Duodenal mucosa (tissue), 2 donors: ENCODE results near the gene MACROD2.

ENCODE experiments used
- H3K27ac ChIP-seq: one replicate; pipeline ENCODE4 v1.7.0; 2013; ENCODE audit warnings: low read depth, low read length
- H3K27me3 ChIP-seq, 2 donors: one replicate each; pipeline ENCODE4 v1.7.0; 2013; ENCODE audit warnings: low read length in 2 of 2, control low read depth in 1 of 2; ENCODE audit not compliant: insufficient read depth in 2 of 2, control insufficient read depth in 1 of 2
- H3K36me3 ChIP-seq, 2 donors: one replicate each; pipeline ENCODE4 v1.7.0; 2013; ENCODE audit warnings: low read length in 2 of 2, control low read depth in 1 of 2; ENCODE audit not compliant: insufficient read depth in 2 of 2, control insufficient read depth in 1 of 2
- H3K4me1 ChIP-seq, 2 donors: one replicate each; pipeline ENCODE4 v1.7.0; 2013; ENCODE audit warnings: low read length in 2 of 2, control low read depth in 1 of 2; ENCODE audit not compliant: insufficient read depth in 2 of 2, control insufficient read depth in 1 of 2
- H3K4me3 ChIP-seq, 2 donors: one replicate each; pipeline ENCODE4 v1.7.0; 2013; ENCODE audit warnings: low read length in 2 of 2, low read depth in 1 of 2
- H3K9ac ChIP-seq, 2 donors: one replicate each; pipeline ENCODE4 v1.7.0; 2013; ENCODE audit warnings: low read length in 2 of 2, low read depth in 1 of 2
- H3K9me3 ChIP-seq, 2 donors: one replicate each; pipeline ENCODE4 v1.7.0; 2013; ENCODE audit warnings: low read length in 2 of 2, control low read depth in 1 of 2; ENCODE audit not compliant: control insufficient read depth in 1 of 2

The MACROD2 gene

DNA sequence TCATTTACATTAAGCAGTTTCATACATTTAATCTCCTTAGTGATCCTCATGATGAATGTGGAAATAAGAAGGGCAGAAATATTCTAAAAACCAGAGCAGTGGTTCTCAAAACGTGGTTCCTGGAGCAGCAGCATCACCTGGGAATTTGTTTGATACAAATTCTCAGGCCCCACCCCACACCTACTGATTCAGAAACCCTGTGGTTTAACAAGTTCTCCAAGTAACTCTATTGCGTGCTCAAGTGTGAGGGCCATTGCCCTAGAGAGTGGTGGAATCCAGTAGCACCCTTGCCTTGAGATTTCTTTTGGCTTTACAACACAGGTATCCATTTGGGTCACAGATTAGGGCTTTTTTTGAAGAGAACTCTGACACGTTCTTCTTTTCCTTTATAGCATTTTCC lies 696.7 kb downstream of the MACROD2 start:
- H3K9me3 ChIP-seq, result no peaks in the 10 kb centered on the region
- H3K4me1 ChIP-seq, result no peaks in the 10 kb centered on the region
- no peak overlapping the region for H3K27ac ChIP-seq
- H3K4me3 ChIP-seq, result no peak overlapping the region
- no peaks in the 10 kb centered on the region for H3K27me3 ChIP-seq
- no peak overlapping the region for H3K9ac ChIP-seq
- no peaks in the 10 kb centered on the region for H3K36me3 ChIP-seq

DNA sequence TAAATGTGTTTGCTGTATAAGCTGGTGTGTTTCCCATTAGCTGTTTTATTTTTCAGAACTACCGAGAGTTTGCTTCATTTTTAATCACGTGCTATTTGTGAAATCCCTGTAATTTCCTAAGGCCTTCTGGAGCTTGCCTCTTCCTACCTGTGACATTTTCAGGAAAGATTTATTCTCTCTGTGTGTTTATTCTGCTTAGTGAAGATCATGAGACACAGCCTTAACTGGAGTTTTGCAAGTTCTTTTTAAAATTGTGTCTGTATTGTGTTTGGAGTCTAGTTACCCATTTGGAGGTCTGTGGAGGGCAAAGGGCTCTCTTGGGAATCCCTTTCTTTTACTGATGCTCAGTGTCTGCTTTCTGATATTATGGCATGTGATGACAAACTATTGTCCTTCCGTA lies 701.2 kb downstream of the MACROD2 start:
- Histone ChIP-seq H3K4me1 (peaks cover 4 to 20% of the 10 kb centered on the region in 2 donors), H3K27ac (no peak overlapping the region), H3K36me3 (no peaks in the 10 kb centered on the region), H3K9me3 (no peaks in the 10 kb centered on the region), H3K27me3 (no peaks in the 10 kb centered on the region), H3K9ac (no peak overlapping the region), H3K4me3 (no peak overlapping the region)

DNA sequence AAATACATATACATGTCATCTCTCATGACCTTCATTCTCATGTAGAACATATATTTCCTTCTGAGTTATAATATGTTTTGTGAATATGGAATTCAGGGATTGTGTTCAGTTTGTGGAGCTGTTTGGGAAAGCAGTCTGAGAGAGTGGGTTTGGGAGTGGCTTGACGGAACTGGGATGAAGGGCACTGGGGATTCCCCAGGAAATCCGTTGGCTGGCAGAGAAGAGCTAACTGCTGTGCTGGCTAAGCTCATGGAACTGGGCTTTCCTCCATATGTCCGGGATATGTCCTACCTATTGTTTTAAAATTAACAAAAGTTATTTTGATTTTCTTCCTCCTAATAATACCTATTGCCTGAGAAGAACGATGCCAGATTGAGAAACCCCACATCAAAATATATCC lies 701.6 kb downstream of the MACROD2 start:
- no peaks in the 10 kb centered on the region for H3K36me3 ChIP-seq
- peaks cover 4 to 20% of the 10 kb centered on the region in 2 donors for H3K4me1 ChIP-seq
- H3K27me3 ChIP-seq, result no peaks in the 10 kb centered on the region
- H3K9ac ChIP-seq, result no peak overlapping the region
- H3K4me3 ChIP-seq, result no peak overlapping the region
- H3K9me3 ChIP-seq, result no peaks in the 10 kb centered on the region
- H3K27ac ChIP-seq, result no peak overlapping the region

DNA sequence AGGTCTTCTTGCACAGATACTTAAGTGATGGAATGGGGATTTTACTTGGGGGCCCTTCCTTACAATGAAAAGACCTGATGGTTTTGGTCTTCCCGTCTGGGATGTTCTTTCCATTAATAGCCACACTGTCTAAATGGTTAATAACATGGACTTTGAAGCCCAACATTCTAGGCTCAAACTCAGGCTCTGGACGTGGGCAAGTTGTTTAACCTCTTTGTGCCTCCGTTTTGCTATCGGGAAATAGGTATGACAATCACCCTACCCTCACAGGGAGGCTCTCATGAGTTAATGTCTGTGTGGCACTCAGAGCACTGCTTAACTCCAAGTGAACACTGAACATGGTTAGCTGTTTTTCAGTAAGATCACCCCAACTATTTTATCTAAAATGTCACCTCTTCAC lies 702.8 kb downstream of the MACROD2 start:
- H3K4me3 ChIP-seq, result no peak overlapping the region

DNA sequence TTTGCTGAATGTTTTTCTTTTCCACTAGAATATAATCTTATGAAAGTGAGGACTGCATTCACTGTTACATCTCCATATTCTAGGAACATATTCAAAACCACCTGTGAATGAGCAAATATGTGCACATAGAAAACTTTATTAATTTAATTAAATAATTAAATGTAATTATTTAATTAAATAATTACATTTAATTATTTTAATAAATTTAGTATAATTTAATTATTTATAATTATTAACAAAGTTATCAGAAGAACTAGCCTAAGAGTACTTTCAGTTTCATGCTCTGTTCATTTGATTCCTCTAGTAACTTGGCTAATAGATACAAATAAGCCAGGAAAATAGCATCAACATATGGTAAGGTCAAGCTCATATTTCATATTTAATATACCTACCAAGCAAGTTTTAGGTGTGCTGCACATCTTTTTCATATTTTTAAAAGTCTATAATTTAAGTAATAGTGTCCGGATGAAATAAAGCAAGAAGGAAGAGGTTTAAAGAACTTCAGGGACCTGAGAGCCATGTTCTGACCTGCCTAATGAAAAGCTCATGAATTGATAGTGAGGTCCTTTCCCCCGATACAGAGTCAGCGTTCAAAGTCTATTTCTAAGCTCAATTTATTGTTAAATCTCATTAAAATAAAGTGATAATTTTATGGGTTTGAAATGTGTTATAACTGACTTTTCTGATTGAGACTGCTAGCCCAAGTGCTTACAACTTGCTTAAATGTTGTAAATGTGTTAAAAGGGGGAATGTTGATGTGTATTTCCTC lies 703.5 kb downstream of the MACROD2 start:
- no peak overlapping the region for H3K27ac ChIP-seq
- H3K9me3 ChIP-seq, result no peaks in the 10 kb centered on the region
- peaks cover 4 to 20% of the 10 kb centered on the region in 2 donors for H3K4me1 ChIP-seq
- no peaks in the 10 kb centered on the region for H3K27me3 ChIP-seq
- H3K36me3 ChIP-seq, result no peaks in the 10 kb centered on the region
- H3K9ac ChIP-seq, result no peak overlapping the region
- H3K4me3 ChIP-seq, result no peak overlapping the region

More for the DNA sequence above, 702.8 kb downstream of the MACROD2 start:
- Histone ChIP-seq H3K9ac (no peak overlapping the region), H3K27me3 (no peaks in the 10 kb centered on the region), H3K9me3 (no peaks in the 10 kb centered on the region), H3K27ac (no peak overlapping the region), H3K36me3 (no peaks in the 10 kb centered on the region), H3K4me1 (peaks cover 4 to 20% of the 10 kb centered on the region in 2 donors)

DNA sequence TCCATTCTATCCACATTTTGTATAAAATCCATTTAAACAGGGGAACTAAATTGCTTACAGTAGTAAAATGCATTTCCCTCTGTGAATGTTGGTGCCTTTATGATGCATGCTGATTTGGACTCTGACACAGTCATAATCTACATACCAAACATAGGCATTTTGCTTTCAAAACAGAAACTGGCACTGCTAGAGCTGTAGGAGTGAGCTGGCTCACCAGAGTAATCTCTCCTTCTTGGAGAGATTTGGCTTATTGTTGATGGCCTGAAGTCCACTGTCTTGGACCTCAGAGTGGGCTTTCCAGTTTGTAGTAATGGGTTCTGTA lies 705.3 kb downstream of the MACROD2 start:
- peaks cover 4 to 20% of the 10 kb centered on the region in 2 donors for H3K4me1 ChIP-seq
- no peak overlapping the region for H3K9ac ChIP-seq
- H3K36me3 ChIP-seq, result no peaks in the 10 kb centered on the region
- no peaks in the 10 kb centered on the region for H3K27me3 ChIP-seq
- H3K9me3 ChIP-seq, result no peaks in the 10 kb centered on the region
- H3K27ac ChIP-seq, result no peak overlapping the region
- H3K4me3 ChIP-seq, result no peak overlapping the region

DNA sequence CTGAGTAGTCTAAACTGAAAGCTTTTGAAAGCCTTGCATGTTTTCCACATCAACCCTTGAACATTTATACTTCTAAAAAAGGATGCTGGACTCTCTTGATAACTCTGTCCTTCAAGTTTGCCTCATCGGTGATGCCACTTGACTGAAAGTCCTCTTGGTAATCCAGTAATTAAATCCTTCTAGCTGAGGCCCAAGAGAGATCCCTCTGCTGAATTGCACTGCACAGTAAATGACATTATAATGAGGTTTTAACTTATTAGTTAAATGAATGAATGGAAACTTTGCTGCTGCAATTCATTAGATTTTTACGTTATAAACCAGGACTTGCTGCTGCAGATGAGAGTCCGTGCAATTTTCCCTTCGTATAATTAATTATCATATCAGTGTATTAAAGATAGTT lies 706.0 kb downstream of the MACROD2 start:
- H3K27me3 ChIP-seq, result no peaks in the 10 kb centered on the region

DNA sequence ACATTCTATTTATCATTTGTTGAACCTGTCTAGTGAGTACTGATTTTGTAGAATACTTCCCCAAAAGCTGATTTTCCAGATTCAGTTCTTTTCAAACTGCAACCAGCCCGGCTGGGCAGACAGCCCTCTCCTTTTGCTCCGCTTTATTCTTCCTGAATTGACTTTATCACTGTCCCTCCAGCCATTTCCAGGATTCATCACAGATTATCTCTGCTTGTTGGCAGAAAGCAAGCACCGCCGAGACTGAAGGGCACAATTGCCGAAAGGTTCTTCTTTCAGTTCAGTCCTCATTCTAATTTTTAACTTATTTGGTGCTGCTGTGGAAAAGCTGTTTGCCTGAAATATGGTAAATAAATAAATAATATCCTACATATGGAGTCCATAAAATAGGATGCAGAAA lies 711.2 kb downstream of the MACROD2 start:
- Histone ChIP-seq H3K27ac (no peak overlapping the region), H3K27me3 (no peaks in the 10 kb centered on the region), H3K9ac (no peak overlapping the region), H3K36me3 (no peaks in the 10 kb centered on the region), H3K4me3 (no peak overlapping the region), H3K9me3 (no peaks in the 10 kb centered on the region), H3K4me1 (peaks cover 19 to 21% of the 10 kb centered on the region in 2 donors)

More for the DNA sequence above, 706.0 kb downstream of the MACROD2 start:
- no peak overlapping the region for H3K27ac ChIP-seq
- peaks cover 4 to 20% of the 10 kb centered on the region in 2 donors for H3K4me1 ChIP-seq
- no peak overlapping the region for H3K4me3 ChIP-seq
- no peaks in the 10 kb centered on the region for H3K36me3 ChIP-seq
- H3K9ac ChIP-seq, result no peak overlapping the region
- H3K9me3 ChIP-seq, result no peaks in the 10 kb centered on the region

DNA sequence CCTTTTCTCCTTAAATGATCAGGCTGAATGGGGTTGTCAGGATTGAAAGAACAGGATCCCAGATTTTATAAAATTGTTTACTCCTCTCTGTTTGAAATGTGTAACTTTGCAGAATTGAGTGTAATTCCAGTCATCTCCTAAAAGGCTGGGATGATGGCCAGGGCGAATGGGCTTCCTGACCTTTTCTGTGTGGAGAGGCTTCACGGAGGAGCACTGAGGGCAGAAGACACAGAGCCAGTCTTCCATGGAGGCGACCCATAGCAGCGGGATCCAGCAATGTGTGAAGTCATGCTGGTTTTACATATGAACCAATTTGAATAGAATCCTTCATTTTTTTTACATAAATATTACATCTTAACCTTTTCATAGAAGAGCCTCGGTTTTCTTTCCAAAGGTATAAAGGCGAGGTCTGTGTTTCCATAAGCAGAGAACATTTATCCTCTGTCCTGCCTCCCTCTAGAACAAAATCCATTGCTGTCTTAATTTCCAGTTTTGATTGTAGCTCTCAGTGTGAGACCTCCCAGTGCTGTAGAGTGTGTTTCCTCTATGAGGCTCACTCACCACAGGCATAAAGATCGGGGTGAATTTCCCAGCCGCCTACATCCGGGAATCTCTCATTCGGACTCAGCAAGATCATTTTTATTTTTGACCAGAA lies 711.8 kb downstream of the MACROD2 start:
- Histone ChIP-seq H3K4me3 (no peak overlapping the region), H3K27me3 (no peaks in the 10 kb centered on the region), H3K9me3 (no peaks in the 10 kb centered on the region), H3K9ac (no peak overlapping the region), H3K4me1 (peaks cover 21 to 25% of the 10 kb centered on the region in 2 donors), H3K27ac (no peak overlapping the region), H3K36me3 (no peaks in the 10 kb centered on the region)

DNA sequence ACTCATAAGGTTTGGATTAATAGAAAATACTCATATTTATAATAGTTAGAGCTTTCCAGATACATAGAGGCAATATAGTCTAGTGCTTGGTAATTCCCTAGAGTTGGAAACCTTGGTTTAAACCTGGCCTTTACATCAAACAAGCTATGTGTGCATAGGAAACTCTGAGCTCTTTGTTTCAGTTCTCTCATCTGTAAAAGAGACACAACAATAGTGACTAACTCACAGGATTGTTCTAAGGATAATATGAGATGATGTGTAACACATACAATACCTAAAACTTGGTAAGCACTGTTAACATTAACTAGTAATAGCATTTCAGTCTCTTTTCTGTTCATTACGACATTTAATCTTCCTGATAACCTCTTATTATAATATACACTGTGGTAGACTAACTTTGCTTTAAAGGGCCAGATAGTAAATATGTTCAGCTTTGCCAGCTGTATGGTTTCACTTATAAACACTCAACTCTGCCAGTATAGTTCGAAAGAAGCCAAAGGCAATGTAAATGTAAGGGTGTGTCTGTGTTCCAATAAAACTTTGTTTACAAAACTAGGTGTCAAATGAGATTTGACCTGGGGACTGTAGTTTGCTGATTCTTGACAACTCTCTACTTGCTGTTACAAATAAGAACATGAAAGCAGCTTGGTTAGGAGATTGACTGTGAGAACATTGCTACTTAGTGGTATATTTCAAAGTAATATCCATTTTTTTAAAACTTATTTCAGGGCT lies 712.7 kb downstream of the MACROD2 start:
- Histone ChIP-seq H3K4me3 (no peak overlapping the region), H3K36me3 (no peaks in the 10 kb centered on the region), H3K9me3 (no peaks in the 10 kb centered on the region), H3K9ac (no peak overlapping the region), H3K4me1 (peaks cover 21 to 33% of the 10 kb centered on the region in 2 donors), H3K27me3 (no peaks in the 10 kb centered on the region), H3K27ac (no peak overlapping the region)
